ENCODE data around the gene TMEM51. TPM values are rescaled to one million over a fixed set of nuclear protein-coding genes. Genes with fewer than 3 reads are reported as not detected.

The TMEM51 gene
- total and polyA plus RNA-seq, 2 donors (not counting 1 experiment from before 2014, with no cell fraction given): 0.06 to 0.30 TPM

DNA sequence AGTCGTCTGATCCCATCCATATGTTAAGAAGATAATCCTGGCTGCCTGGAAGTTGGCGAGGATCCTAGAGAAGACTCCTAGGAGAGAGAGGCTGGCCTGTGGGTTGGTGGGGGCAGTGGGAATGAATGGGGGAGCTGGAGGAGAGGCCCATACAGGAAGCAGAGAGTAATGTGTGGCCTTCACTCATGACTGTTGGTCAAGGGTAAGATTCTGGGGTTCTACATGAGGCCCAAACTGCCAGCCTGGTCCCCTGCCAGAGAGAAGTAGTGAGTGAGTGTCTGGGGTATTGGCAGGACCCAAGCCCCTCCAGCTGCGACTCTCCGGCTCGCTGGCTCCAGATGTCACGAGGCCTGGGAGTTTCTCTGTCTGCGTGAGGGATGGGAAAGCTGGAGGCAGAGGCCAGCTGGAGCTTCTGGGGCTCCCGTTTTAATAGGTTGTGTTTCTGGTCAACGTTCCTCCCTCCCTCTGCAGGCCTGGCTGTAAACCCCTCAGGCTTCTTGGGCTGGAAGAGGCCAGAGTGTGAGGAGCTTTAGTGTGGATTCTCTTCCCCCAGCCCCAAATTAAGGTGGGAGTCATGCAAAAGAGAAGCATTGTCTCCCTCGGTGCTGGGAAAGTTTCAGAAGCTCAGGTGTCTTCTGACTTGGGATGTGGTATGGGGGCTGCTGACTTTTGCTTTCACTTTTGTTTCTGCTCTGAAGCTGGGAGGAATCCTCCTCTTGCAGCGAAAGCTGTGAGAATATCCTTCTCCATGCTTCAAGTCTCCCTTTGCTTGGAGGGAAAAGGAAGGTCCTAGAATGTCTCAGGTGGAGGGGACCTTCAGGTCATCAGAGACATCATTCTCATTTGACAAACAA, 2.6 kb downstream of the TMEM51 start:
- H3K9me3 Mint-ChIP-seq (ENCODE audit: insufficient read depth): no peaks in the 10 kb centered on the region
- H3K4me1 Mint-ChIP-seq: peaks cover 16% of the 10 kb centered on the region
- H3K4me3 ChIP-seq (ENCODE audit: control extremely low read depth in 1 of 5, extremely low read depth in 1 of 5, insufficient read depth in 1 of 5, low read depth in 2 of 5, low read length in 4 of 5): no peak overlapping the region
- intact Hi-C loops (cut with micrococcal nuclease): no loop called here
- DNase-seq (peak; percentile 13), ATAC-seq (ENCODE audit: low read depth) (no peak)
- no peak overlapping the region for H3K27ac Mint-ChIP-seq
- CTCF ChIA-PET: no interaction called here
- peak overlapping the region; percentile 52 for H3K4me2 ChIP-seq (replicated peaks; ENCODE audit: low read depth, low read length, poor library complexity, severe bottlenecking)
- no peaks in the 10 kb centered on the region for H3K36me3 ChIP-seq (replicated peaks in 1 of 2; ENCODE audit: control extremely low read depth in 1 of 2, control insufficient read depth in 1 of 2, extremely low read depth in 1 of 2, insufficient read depth in 2 of 2, low read length in 1 of 2)
- no peaks in the 10 kb centered on the region for H4K20me1 ChIP-seq (ENCODE audit: control insufficient read depth, insufficient read depth, low read length, poor library complexity, severe bottlenecking)
- peaks cover 0 to 4% (median 0%) of the 10 kb centered on the region in 3 donors for H3K9me3 ChIP-seq (ENCODE audit: control extremely low read depth in 1 of 3, control insufficient read depth in 2 of 3, insufficient read depth in 1 of 3, low read length in 2 of 3)
- H3K4me1 ChIP-seq (ENCODE audit: control insufficient read depth in 2 of 2, insufficient read depth in 2 of 2, low read length in 2 of 2): peaks cover 28 to 31% of the 10 kb centered on the region in 2 donors
- peak overlapping the region; percentile 72 for H2AFZ ChIP-seq (ENCODE audit: insufficient read depth, low read depth, low read length, poor library complexity, severe bottlenecking)
- no peak overlapping the region for H3K9ac ChIP-seq (ENCODE audit: low read length)
- WGBS (ENCODE audit: insufficient coverage): 76% methylated on average over 8 of the region's 11 CpGs
- H3K27me3 ChIP-seq (replicated peaks in 1 of 4; ENCODE audit: control extremely low read depth in 1 of 4, control insufficient read depth in 3 of 4, insufficient read depth in 4 of 4, low read length in 3 of 4): peaks cover 0 to 35% (median 17%) of the 10 kb centered on the region in 4 experiments
- H3K4me3 Mint-ChIP-seq: peak overlapping the region; percentile 51
- TF ChIP-seq EZH2 (IDR thresholded peaks at IDR 0.05; ENCODE audit: borderline replicate concordance, insufficient read depth, low read depth, low read length, poor library complexity, severe bottlenecking): no peak
- TF ChIP-seq, protein P1, sequence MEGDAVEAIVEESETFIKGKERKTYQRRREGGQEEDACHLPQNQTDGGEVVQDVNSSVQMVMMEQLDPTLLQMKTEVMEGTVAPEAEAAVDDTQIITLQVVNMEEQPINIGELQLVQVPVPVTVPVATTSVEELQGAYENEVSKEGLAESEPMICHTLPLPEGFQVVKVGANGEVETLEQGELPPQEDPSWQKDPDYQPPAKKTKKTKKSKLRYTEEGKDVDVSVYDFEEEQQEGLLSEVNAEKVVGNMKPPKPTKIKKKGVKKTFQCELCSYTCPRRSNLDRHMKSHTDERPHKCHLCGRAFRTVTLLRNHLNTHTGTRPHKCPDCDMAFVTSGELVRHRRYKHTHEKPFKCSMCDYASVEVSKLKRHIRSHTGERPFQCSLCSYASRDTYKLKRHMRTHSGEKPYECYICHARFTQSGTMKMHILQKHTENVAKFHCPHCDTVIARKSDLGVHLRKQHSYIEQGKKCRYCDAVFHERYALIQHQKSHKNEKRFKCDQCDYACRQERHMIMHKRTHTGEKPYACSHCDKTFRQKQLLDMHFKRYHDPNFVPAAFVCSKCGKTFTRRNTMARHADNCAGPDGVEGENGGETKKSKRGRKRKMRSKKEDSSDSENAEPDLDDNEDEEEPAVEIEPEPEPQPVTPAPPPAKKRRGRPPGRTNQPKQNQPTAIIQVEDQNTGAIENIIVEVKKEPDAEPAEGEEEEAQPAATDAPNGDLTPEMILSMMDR (IDR thresholded peaks at IDR 0.05): no peak
- H3K79me2 ChIP-seq (ENCODE audit: control insufficient read depth, insufficient read depth, low read length): no peaks in the 10 kb centered on the region
- POLR2A ChIA-PET: no interaction called here
- no peak overlapping the region for H3K27ac ChIP-seq (ENCODE audit: low read length in 2 of 2)
- peaks cover 37% of the 10 kb centered on the region for H3K27me3 Mint-ChIP-seq

DNA sequence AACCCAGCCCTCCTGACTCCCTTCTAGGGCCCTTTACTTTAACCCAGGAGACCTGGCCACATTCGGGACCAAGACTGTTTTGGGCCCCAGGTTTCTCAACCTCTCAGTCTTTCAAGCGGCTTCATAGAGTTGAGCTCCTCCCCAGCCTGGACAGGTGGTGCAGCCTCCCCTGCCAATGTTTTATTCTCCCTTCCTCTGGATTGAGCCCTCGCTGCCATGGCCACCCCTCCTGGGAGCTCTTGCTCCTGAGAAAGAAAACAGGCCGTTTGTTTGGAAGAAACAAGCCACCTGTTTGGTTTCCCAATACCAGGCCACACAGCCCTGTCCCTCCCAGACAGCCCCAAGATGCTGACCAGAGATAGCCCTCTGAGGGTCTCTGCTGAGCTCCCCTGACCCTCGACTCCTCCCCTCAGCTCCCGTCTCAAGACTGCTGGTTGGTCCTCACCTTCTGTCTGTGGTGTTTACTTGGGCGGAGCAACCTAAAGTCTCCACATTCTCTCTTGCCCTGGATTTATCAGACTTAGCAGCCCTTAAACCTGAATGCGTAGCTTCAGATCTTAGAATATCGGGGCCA, 3.3 kb downstream of the TMEM51 start:
- H3K79me2 ChIP-seq (ENCODE audit: control insufficient read depth, insufficient read depth, low read length): no peaks in the 10 kb centered on the region
- no peak overlapping the region for H3K9ac ChIP-seq (ENCODE audit: low read length)
- Mint-ChIP-seq H3K4me1 (peaks cover 16% of the 10 kb centered on the region), H3K27ac (no peak overlapping the region), H3K27me3 (peaks cover 32% of the 10 kb centered on the region), H3K4me3 (no peak overlapping the region), H3K9me3 (ENCODE audit: insufficient read depth) (no peaks in the 10 kb centered on the region)
- no peaks in the 10 kb centered on the region for H4K20me1 ChIP-seq (ENCODE audit: control insufficient read depth, insufficient read depth, low read length, poor library complexity, severe bottlenecking)
- no peaks in the 10 kb centered on the region for H3K36me3 ChIP-seq (replicated peaks in 1 of 2; ENCODE audit: control extremely low read depth in 1 of 2, control insufficient read depth in 1 of 2, extremely low read depth in 1 of 2, insufficient read depth in 2 of 2, low read length in 1 of 2)
- peaks cover 28 to 31% of the 10 kb centered on the region in 2 donors for H3K4me1 ChIP-seq (ENCODE audit: control insufficient read depth in 2 of 2, insufficient read depth in 2 of 2, low read length in 2 of 2)
- intact Hi-C loops (cut with micrococcal nuclease): no loop called here
- H2AFZ ChIP-seq (ENCODE audit: insufficient read depth, low read depth, low read length, poor library complexity, severe bottlenecking): peak overlapping the region; percentile 72
- WGBS (ENCODE audit: insufficient coverage): 89% methylated on average over 9 of the region's 9 CpGs
- no peak overlapping the region for H3K4me3 ChIP-seq (ENCODE audit: control extremely low read depth in 1 of 5, extremely low read depth in 1 of 5, insufficient read depth in 1 of 5, low read depth in 2 of 5, low read length in 4 of 5)
- POLR2A ChIA-PET: no interaction called here
- TF ChIP-seq, protein P1 (IDR thresholded peaks at IDR 0.05): no peak
- TF ChIP-seq EZH2 (IDR thresholded peaks at IDR 0.05; ENCODE audit: borderline replicate concordance, insufficient read depth, low read depth, low read length, poor library complexity, severe bottlenecking): no peak
- DNase-seq: no peak
- ATAC-seq (ENCODE audit: low read depth): no peak
- peak overlapping the region; percentile 52 for H3K4me2 ChIP-seq (replicated peaks; ENCODE audit: low read depth, low read length, poor library complexity, severe bottlenecking)
- H3K9me3 ChIP-seq (ENCODE audit: control extremely low read depth in 1 of 3, control insufficient read depth in 2 of 3, insufficient read depth in 1 of 3, low read length in 2 of 3): peaks cover 0 to 4% (median 0%) of the 10 kb centered on the region in 3 donors
- CTCF ChIA-PET: no interaction called here
- no peak overlapping the region for H3K27ac ChIP-seq (ENCODE audit: low read length in 2 of 2)
- H3K27me3 ChIP-seq (replicated peaks in 1 of 4; ENCODE audit: control extremely low read depth in 1 of 4, control insufficient read depth in 3 of 4, insufficient read depth in 4 of 4, low read length in 3 of 4): peaks cover 0 to 29% (median 14%) of the 10 kb centered on the region in 4 experiments
